Keratinocyte (primary cell): ENCODE measurements around the gene DENND5B.

Experiments used
- CTCF ChIP-seq, 3 experiments: IDR thresholded peaks in 1 of 3; conservative IDR thresholded peaks in 1 of 3; optimal IDR thresholded peaks in 1 of 3; 2 replicates in 2 of 3; 3 replicates in 1 of 3; pipeline versions ENCODE3 to v1.5.1; 2011; ENCODE audit warnings: low read length in 3 of 3, mild to moderate bottlenecking in 3 of 3, moderate library complexity in 2 of 3, control low read depth in 1 of 3, inconsistent platforms in 1 of 3; ENCODE audit not compliant: insufficient read depth in 2 of 3; ENCODE audit errors: extremely low read depth in 1 of 3
- EZH2 ChIP-seq: IDR thresholded peaks from one replicate; pipeline ENCODE4 v1.6.1; 2012; ENCODE audit warnings: inconsistent platforms, mild to moderate bottlenecking, low read length, moderate library complexity

GRCh38 chr12:31600750-31601149, 9.8 kb upstream of the DENND5B start:
- no peak for TF ChIP-seq CTCF (optimal IDR thresholded peaks at IDR 0.05 in 1 of 3, IDR thresholded peaks at IDR 0.05 in 1 of 3, conservative IDR thresholded peaks at IDR 0.05 in 1 of 3; ENCODE audit: extremely low read depth in 1 of 3, insufficient read depth in 2 of 3, low read length in 3 of 3)
- no peak for TF ChIP-seq EZH2
